A172 (cell line): ENCODE results near the gene ARL6IP4. TPM values are rescaled to one million over a fixed set of nuclear protein-coding genes. Genes with fewer than 3 reads are reported as not detected.

Source experiments
- DNase-seq: peaks from one replicate; pipeline ENCODE4 v3.0.0-alpha.2; 2015; ENCODE audit warnings: low spot score
- total RNA-seq: library from RNA; depleted of rRNA; stranded (reverse); fragments of >200 nt; shearing (Covaris generic); gene quantifications from 2 replicates; pipeline ENCODE4 v1.2.3, GENCODE V29; 2014

The ARL6IP4 gene
- total RNA-seq, 1 experiment from 2014 or later = 228 TPM

DNA sequence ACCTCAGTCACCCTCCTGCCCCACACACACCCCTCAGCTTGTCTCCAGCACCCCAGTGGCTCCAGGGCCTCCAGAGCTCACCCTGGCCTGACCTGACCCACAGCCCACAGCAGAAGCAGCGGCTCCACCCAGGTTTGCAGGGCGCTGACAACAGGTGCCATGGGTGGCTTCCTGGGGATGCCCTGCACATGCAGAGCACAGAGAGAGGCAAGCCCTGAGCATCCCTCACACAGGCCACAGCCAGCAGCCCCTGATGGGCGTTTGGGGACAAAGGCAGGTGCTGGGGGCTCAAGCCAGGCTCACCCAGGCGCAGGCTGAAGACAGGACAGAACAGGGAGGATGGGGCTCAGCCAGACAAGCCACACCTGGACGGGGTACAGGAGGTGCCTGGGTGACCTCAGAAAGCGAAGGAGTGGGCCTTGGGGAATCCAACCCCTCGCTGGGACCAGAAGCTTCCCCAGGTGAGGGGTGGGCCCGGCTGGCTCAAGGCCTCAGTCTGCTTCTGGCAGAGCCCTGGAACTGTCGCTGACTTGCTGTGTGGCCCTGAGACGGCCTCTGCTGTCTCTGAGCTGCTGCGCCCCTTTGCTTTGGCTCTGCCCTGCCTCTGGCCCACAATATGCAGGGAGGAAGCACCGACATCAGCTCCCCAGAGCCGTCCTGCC lies 10.6 kb downstream of the ARL6IP4 start:
- DNase-seq = no peak

DNA sequence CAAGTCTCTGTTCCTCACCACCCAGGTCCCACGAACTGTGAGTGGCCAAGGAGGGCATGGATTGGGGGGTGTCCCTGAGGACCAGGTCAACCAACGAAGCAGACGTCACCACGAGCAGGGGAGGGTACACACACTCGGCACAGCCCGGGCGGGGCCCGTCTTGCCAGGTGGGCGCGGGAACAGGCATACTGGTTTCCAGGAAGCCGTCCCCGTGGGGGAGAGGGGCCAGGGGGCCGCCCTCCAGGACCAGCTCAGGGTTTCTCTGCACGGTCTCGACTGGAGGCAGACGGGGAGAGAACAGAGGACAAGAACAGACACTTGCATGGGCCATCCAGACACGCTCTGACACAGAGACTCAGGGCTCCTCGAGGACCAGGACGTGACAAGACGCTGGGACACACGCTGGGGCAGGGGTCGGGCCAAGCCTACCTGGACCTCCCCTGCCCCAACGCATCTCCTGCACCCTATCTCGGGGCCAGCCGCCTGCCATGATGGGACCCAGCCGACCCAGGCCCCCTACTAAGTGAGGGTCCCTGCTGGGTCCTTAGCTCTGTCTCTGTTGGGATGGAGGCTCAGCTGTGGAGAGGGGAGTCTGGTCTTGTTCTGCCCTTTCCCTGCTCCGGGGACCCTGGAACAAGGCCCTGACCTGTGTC lies 11.3 kb downstream of the ARL6IP4 start:
- DNase-seq = no peak

DNA sequence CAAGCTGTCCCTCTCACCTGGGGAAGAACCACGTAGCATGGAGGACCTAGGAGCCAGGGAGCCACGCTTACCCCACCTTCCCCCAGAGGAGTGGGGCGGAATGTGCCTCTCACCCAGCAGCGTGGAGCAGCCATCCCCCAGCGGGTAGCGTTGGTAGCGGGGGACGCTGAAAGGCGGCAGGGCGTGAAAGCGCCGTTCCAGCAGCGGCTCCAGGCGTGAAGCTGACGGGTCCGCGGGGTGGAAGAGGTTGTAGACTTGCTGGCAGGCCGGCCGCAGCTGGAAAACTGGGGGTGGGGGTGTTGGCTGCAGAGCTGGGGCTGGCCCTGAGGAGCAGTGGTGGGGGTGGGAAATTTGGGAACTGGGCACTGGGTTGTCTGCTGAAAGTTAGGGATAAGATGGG lies 11.9 kb downstream of the ARL6IP4 start:
- no peak for DNase-seq

GRCh38 chr12:122994140-122994675 lies 13.7 kb downstream of the ARL6IP4 start:
- DNase-seq = no peak

DNA sequence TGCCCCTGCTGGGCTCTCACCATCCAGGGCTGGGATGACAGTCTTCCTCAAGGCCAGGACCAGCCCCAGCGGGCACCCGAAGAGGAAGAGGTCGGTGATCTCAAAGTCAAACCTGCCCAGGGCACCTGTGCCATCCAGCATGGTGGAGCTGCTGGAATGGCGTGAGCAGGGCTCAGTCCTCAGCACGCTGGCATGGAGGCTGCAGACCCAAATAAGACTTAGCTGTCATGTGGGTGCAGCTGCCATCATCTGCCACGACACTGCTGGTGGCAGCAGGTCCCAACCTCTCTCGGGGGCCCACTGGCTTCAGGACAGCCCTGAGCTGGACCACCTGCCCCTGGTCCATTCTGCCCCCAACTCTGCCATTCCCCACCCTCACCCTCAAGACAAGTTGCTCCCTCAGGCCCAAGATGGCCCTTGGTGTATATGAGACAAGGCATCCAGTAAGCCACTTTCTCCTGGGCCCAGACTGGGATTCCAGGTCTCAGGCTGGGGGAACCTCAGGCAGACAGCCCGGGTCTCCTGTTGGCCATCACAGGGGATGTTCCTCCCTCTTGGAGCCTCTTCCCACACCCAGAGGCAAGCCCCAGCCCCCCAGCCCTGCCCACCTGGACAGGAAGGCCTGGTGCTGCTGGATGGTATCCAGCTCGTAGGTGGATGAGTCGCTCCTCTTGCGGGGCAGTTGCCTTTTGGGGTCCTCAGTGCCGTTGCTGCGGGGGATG lies 14.5 kb downstream of the ARL6IP4 start:
- DNase-seq = no peak

- DNase-seq = no peak
These were observed 15.2 kb downstream of the ARL6IP4 start for GRCh38 chr12:122995503-122996187.

GRCh38 chr12:122996188-122996601 lies 15.7 kb downstream of the ARL6IP4 start:
- DNase-seq = no peak

DNA sequence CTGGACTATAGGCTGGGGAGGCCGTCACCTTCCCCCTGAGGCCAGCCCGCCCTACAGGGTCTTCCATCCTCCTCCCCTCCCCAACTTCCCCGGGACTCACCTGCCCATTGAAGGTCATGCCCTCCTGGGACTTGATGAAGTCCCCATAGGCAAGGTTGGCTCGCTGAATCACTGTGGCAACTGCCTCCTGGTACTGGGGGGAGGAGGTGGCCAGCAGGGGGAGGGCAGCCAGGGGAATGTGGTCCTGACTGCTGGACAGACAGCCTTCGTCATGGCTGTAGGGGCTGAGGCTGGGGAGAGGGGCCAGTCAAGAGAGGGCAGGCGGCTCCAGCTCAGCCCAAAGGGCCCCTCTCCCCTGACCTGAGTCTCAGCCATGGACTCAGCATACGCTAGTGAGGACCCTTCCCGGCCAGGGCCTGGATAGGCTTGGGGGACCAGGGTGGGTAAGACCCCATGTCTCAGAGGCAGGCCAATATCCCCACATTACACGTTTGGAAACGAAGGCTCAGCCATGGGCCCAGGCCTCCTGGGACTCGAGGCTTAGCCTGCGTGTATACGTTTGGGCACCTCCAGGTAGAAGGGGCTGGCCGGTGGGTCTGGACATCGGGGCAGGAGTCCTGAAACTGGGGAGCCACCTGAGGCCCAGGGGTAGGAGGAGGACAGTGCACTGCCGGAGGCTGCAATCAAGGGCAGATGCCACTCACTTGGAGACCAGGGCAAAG lies 16.3 kb downstream of the ARL6IP4 start:
- DNase-seq = no peak

DNA sequence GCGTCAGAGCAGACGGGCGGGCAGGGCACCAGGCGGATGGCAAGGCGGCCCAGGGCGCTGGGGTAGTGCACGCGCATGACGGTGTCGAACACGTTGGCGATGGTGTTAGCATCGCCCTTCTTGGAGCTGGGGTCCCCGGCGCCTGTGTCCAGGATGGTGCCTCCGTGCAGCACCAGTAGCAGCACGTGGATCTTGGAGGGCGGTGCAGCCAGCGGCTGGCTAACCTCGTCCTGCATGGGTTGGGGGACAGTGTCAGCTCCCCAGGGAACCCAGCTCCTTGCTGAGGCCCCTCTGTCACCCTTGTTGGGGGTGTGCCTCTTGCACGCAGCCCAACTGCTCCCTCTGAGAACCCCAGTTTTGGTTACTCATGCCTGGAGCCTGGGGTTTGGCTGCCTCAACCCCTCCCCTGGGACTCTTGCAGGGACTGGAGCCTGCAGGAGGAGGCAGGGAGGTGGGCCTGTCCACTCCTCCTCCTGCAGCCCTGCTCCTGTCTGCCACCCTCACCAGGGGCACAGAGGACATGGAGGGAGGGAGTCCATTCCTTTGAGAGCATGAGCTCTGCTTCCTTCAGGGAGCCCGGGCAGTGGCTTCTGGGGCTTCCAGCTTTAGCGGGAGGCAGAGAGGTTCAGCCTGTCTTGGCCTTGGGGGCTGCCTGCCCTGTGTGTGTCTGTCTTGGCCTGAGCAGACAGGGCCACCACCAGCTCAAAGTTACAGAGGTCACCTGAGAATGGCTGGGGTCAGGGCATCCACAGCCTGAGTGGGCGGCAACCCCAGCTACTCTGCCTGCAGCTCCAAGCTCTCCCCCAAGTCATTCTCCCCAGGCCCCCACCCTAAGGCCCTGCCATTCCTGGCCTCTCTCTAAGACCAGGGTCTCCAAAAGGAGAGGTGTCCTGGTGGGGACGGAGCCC lies 17.1 kb downstream of the ARL6IP4 start:
- no peak for DNase-seq

GRCh38 chr12:122998316-122998715 lies 17.8 kb downstream of the ARL6IP4 start:
- DNase-seq = no peak

GRCh38 chr12:122999196-122999946 lies 18.9 kb downstream of the ARL6IP4 start:
- DNase-seq = no peak

DNA sequence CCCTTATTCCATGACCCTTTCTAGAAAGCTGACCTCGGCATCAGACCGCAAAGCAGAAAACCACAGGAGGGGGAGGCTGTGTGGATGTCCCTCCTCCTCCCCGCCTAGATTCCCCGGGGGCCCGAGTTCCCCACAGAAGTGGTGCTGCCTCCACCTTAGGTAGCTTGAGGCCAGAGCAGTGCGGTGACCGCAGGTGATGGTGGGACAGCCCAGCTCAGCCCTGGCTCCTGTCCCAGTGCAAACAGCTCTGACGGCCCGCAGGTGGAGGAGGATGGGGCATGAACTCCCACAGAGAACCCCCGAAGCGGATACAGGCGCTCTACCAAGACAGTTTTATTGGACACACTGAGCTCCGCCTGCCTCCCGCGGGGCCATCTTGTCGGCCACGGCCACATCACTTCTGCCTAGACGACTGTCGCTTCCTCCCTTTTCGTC lies 19.5 kb downstream of the ARL6IP4 start:
- DNase-seq = no peak

DNA sequence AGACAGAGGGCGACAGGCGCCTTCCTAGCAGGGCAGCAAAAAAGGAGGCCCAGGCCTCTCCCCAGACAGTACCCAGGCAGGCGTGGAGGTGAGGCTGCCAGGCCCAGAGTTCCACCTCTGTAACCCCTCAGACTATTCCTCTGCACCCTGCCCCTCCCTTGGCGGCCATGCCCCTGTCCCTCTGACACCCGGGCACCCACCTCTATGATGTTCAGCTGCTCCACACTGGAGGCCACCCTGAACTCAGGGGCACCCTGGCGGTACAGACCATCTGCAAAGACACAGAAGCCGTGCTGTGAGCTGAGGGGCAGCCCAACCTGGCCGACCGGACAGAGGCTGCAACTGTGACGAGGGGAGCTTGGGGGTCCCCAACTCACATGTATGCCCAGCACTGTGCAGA lies 20.1 kb downstream of the ARL6IP4 start:
- DNase-seq = no peak

DNA sequence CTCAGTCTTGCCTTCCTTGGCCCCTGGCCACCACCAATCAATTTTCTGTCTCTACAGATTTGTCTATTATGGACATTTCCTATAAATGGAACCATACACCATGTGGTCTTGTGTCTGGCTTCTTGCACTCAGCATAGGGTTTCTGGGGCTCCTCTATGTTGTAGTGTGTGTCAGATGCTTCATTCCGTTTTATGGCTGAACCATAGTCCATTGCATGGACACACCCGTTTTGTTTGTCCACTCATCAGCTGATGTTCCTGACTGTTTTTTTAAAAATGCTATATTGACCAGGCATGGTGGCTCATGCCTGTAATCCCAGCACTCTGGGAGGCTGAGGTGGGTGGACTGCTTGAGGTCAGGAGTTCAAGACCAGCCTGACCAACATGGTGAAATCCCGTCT lies 21.0 kb downstream of the ARL6IP4 start:
- DNase-seq = no peak

- DNase-seq = no peak
These were observed 22.8 kb downstream of the ARL6IP4 start for GRCh38 chr12:123003257-123003656.

DNA sequence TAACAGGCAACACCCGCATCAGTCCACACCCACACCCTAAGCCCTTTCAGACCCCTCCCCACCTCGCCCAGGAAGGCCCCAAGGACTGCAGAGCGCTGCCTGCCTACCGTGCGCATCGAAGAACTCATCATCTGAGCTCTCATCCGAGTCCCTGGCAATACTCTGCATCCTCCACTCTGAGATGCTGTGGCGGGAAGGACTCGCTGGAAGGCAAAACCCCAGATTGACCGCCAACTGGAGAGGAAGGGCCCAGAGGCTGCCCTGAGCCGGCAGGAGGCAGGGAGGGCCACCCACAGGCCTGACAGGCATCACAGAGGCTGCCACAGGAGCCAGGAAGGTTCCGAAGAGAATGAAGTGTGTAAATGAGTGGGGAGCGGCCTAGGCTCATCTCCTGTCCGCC lies 23.8 kb downstream of the ARL6IP4 start:
- DNase-seq = no peak

GRCh38 chr12:123005081-123005626 lies 24.7 kb downstream of the ARL6IP4 start:
- DNase-seq = no peak

- DNase-seq = no peak
These were observed 26.5 kb downstream of the ARL6IP4 start for GRCh38 chr12:123006977-123007376.

DNA sequence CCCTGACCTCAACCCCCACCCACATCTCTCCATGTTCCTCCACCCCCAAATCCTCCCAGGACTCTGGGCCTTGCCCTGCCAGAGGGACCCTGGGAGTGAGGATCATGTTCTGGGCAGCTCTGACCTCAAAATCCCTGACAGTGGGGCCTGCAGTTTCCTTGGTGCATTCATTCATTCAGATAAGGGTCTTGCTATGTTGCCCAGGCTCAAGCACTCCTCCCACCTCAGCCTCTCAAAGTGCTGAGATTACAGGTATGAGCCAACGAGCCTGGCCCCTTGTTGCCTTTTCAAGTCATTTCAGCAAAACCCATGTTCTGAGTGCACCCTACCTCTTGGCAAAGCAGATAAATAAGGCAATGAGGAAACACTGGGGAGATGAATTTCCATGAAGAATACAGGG lies 29.6 kb downstream of the ARL6IP4 start:
- DNase-seq = no peak
